SK-N-SH (cell line): ENCODE data around the gene SERPINB13.

Experiments
- JUND ChIP-seq: IDR thresholded peaks from 2 replicates; pipeline ENCODE4 v1.4.0; 2012
- NFIC ChIP-seq: IDR thresholded peaks from 2 replicates; pipeline ENCODE4 v1.4.0; 2012; ENCODE audit warnings: borderline replicate concordance
- RFX5 ChIP-seq: IDR thresholded peaks from 2 replicates; pipeline ENCODE4 v1.6.1; 2012; ENCODE audit warnings: mild to moderate bottlenecking, improper control_type of control experiment, low read length
- TF ChIP-seq, protein P1 (sequence below): fragments of 200-600 bp; sonication (generic); IDR thresholded peaks from 2 replicates; pipeline ENCODE4 v1.6.1; 2017; ENCODE audit warnings: antibody characterized with exemption, mild to moderate bottlenecking, moderate library complexity

DNA sequence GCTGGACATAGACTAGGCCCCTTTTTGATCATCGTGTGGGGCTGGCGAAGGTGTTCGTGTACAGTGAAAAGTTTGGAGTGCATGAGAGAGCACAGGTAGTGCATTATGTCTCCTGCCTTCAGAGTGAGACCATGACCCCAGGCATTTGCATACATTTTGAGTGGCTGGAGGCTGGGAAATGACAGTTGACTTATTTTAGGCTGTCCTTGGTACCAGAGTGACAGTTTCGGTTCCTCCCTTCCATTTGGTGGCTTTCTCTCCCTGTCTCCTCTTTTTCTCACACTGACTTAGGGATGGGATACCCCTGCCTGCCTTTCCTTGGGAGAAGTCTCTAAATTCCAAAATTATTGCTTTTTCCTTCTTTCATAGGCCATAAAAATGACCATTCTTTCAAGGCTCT, 24.9 kb upstream of the SERPINB13 start:
- TF ChIP-seq, protein P1, sequence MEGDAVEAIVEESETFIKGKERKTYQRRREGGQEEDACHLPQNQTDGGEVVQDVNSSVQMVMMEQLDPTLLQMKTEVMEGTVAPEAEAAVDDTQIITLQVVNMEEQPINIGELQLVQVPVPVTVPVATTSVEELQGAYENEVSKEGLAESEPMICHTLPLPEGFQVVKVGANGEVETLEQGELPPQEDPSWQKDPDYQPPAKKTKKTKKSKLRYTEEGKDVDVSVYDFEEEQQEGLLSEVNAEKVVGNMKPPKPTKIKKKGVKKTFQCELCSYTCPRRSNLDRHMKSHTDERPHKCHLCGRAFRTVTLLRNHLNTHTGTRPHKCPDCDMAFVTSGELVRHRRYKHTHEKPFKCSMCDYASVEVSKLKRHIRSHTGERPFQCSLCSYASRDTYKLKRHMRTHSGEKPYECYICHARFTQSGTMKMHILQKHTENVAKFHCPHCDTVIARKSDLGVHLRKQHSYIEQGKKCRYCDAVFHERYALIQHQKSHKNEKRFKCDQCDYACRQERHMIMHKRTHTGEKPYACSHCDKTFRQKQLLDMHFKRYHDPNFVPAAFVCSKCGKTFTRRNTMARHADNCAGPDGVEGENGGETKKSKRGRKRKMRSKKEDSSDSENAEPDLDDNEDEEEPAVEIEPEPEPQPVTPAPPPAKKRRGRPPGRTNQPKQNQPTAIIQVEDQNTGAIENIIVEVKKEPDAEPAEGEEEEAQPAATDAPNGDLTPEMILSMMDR: no peak
- no peak for TF ChIP-seq JUND
- no peak for TF ChIP-seq RFX5
- no peak for TF ChIP-seq NFIC
